Measurements from ENCODE around the gene CENPA. TPM values are rescaled to one million over a fixed set of nuclear protein-coding genes. Genes with fewer than 3 reads are reported as not detected.
A peak's percentile ranks its signal among the peaks of the same experiment; 100 is the strongest.

The CENPA gene
- polyA plus RNA-seq, 1 of the 3 experiments (the other 2 are of a cell fraction) = 19.5 TPM

- WGBS (ENCODE audit: low lambda C conversion rate) = 3% methylated on average over 3 of the region's 3 CpGs
- Histone ChIP-seq H3K9me3 (no peaks in the 10 kb centered on the region), H3K4me3 (ENCODE audit: low read depth in 2 of 2, low read length in 1 of 2) (peak overlapping the region; percentile 85 to 96), H2AFZ (ENCODE audit: low read depth) (peak overlapping the region; percentile 94; the same call in 1 of the 2 replicates), H3K4me1 (ENCODE audit: control insufficient read depth in 1 of 2, insufficient read depth in 2 of 2, low read depth in 1 of 2, low read length in 1 of 2) (peaks cover 6 to 25% of the 10 kb centered on the region in 2 experiments; a peak in 3 of 4 replicates), H3K9me2 (no peaks in the 10 kb centered on the region), H3K4me2 (peak overlapping the region; percentile 94), H3K79me2 (ENCODE audit: insufficient read depth) (peaks cover 63% of the 10 kb centered on the region), H3K27me3 (ENCODE audit: insufficient read depth) (no peaks in the 10 kb centered on the region), H3K9ac (peak overlapping the region; percentile 91), H3F3A (replicated peaks; ENCODE audit: insufficient read depth) (no peaks in the 10 kb centered on the region), H3K27ac (ENCODE audit: low read depth in 2 of 2, low read length in 1 of 2) (peak overlapping the region; percentile 63 to 84; a peak in 2 of 4 replicates), H4K20me1 (ENCODE audit: insufficient read depth) (peaks cover 27% of the 10 kb centered on the region), H3K36me3 (replicated peaks in 1 of 2; ENCODE audit: control insufficient read depth in 1 of 2, insufficient read depth in 2 of 2, low read length in 1 of 2) (peaks cover 2 to 4% of the 10 kb centered on the region in 2 experiments)
- peak; percentile 35 for DNase-seq
- ChIA-PET CTCF (interaction anchor here (0.6 to 3.6 kb wide), 7 partner anchors 9 to 286 kb away, joined by 3 to 17 read pairs (median 5); no protein-coding TSS in a partner anchor), POLR2A (interaction anchor here (0.9 kb wide), 1 partner anchor 11 kb away, joined by 3 read pairs; no protein-coding TSS in a partner anchor)
- TF ChIP-seq JUND (IDR thresholded peaks at IDR 0.05) (no peak), TEAD4 (IDR thresholded peaks at IDR 0.05; ENCODE audit: borderline replicate concordance, insufficient read depth) (no peak), USF1 (IDR thresholded peaks at IDR 0.05; ENCODE audit: borderline replicate concordance, low read depth) (no peak), IRF3 (IDR thresholded peaks at IDR 0.05; ENCODE audit: low read depth, low read length) (no peak), SIN3A (IDR thresholded peaks at IDR 0.05; ENCODE audit: borderline replicate concordance, low read depth, low read length) (no peak), GATA2 (CRISPR knock-in tag; IDR thresholded peaks at IDR 0.05) (no peak)
These were observed 20.9 kb upstream of the CENPA start for GRCh38 chr2:26764906-26765305.

GRCh38 chr2:26765475-26766200 is 20.2 kb upstream of the CENPA start:
- H3K27me3 ChIP-seq (ENCODE audit: insufficient read depth) = no peaks in the 10 kb centered on the region
- peak overlapping the region; percentile 94 for H3K4me2 ChIP-seq
- H3K9me2 ChIP-seq = no peaks in the 10 kb centered on the region
- H4K20me1 ChIP-seq (ENCODE audit: insufficient read depth) = peaks cover 35% of the 10 kb centered on the region
- 89% methylated on average over 10 of the region's 10 CpGs for WGBS (ENCODE audit: low lambda C conversion rate)
- H3K9ac ChIP-seq = peak overlapping the region; percentile 91
- CTCF ChIA-PET = interaction anchor here (0.9 to 2.4 kb wide), 5 partner anchors 12 to 196 kb away, joined by 3 to 8 read pairs (median 4); no protein-coding TSS in a partner anchor
- DNase-seq = peak; percentile 16
- H3K79me2 ChIP-seq (ENCODE audit: insufficient read depth) = peaks cover 71% of the 10 kb centered on the region
- H3K36me3 ChIP-seq (replicated peaks in 1 of 2; ENCODE audit: control insufficient read depth in 1 of 2, insufficient read depth in 2 of 2, low read length in 1 of 2) = peaks cover 2 to 4% of the 10 kb centered on the region in 2 experiments
- no peak overlapping the region for H3K27ac ChIP-seq (ENCODE audit: low read depth in 2 of 2, low read length in 1 of 2)
- POLR2A ChIA-PET = no interaction called here
- no peaks in the 10 kb centered on the region for H3F3A ChIP-seq (replicated peaks; ENCODE audit: insufficient read depth)
- peak overlapping the region; percentile 85 to 96 for H3K4me3 ChIP-seq (ENCODE audit: low read depth in 2 of 2, low read length in 1 of 2)
- H2AFZ ChIP-seq (ENCODE audit: low read depth) = no peak overlapping the region
- H3K4me1 ChIP-seq (ENCODE audit: control insufficient read depth in 1 of 2, insufficient read depth in 2 of 2, low read depth in 1 of 2, low read length in 1 of 2) = peaks cover 7 to 26% of the 10 kb centered on the region in 2 experiments; a peak in 3 of 4 replicates
- no peaks in the 10 kb centered on the region for H3K9me3 ChIP-seq
- TF ChIP-seq RAD21 (IDR thresholded peaks at IDR 0.05; ENCODE audit: low read length) (no peak), USF1 (IDR thresholded peaks at IDR 0.05; ENCODE audit: borderline replicate concordance, low read depth) (no peak), YY1 (IDR thresholded peaks at IDR 0.05; ENCODE audit: low read depth) (no peak), RCOR1 (IDR thresholded peaks at IDR 0.05; ENCODE audit: low read length) (no peak), RFX5 (IDR thresholded peaks at IDR 0.05; ENCODE audit: low read length) (no peak), MAX (IDR thresholded peaks at IDR 0.05; ENCODE audit: low read depth) (no peak), FOXJ3 (CRISPR knock-in tag; IDR thresholded peaks at IDR 0.05) (no peak), CTCF (IDR thresholded peaks at IDR 0.05) (no peak), FOXM1 (IDR thresholded peaks at IDR 0.05; ENCODE audit: low read depth) (no peak), SMC3 (IDR thresholded peaks at IDR 0.05; ENCODE audit: low read depth, low read length) (no peak), MXI1 (IDR thresholded peaks at IDR 0.05; ENCODE audit: low read depth, low read length) (no peak), GABPA (IDR thresholded peaks at IDR 0.05; ENCODE audit: low read depth) (no peak), TAF1 (IDR thresholded peaks at IDR 0.05; ENCODE audit: borderline replicate concordance, low read depth, low read length) (no peak), POLR2AphosphoS5 (IDR thresholded peaks at IDR 0.05; ENCODE audit: low read depth, low read length) (no peak), CHD2 (IDR thresholded peaks at IDR 0.05; ENCODE audit: low read length, partially characterized antibody) (no peak)
- TF ChIP-seq, protein P1, sequence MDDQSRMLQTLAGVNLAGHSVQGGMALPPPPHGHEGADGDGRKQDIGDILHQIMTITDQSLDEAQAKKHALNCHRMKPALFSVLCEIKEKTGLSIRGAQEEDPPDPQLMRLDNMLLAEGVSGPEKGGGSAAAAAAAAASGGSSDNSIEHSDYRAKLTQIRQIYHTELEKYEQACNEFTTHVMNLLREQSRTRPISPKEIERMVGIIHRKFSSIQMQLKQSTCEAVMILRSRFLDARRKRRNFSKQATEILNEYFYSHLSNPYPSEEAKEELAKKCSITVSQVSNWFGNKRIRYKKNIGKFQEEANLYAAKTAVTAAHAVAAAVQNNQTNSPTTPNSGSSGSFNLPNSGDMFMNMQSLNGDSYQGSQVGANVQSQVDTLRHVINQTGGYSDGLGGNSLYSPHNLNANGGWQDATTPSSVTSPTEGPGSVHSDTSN (IDR thresholded peaks at IDR 0.05) = no peak

All from SK-N-SH (cell line).